ENCODE results near the gene ATP8A2.
"Not testable (repeated sequence)": the region's sequence is repeated elsewhere in the genome, so short reads cannot be mapped to it uniquely, and the experiment has no call there.

ATP8A2 gene

GRCh38 chr13:25945596-25945995 lies 573.8 kb downstream of the ATP8A2 start:
- no peak for TF ChIP-seq CTCF (IDR thresholded peaks at IDR 0.05)
- Histone ChIP-seq H3K27me3 (no peaks in the 10 kb centered on the region), H3K9me3 (peaks cover 0 to 8% (median 0%) of the 10 kb centered on the region in 3 donors), H3K4me1 (no peaks in the 10 kb centered on the region), H3K36me3 (no peaks in the 10 kb centered on the region), H3K27ac (no peak overlapping the region), H3K4me3 (no peak overlapping the region)
- no peak for DNase-seq
- intact Hi-C loops (cut with DNase I; ENCODE audit: low total_unique reads): no loop called here

GRCh38 chr13:25946321-25946720 lies 574.5 kb downstream of the ATP8A2 start:
- H3K27me3 ChIP-seq: no peaks in the 10 kb centered on the region

GRCh38 chr13:25948910-25949309 lies 577.1 kb downstream of the ATP8A2 start:
- Histone ChIP-seq H3K9me3 (peaks cover 0 to 11% (median 0%) of the 10 kb centered on the region in 3 donors), H3K36me3 (no peaks in the 10 kb centered on the region), H3K27ac (no peak overlapping the region), H3K4me3 (no peak overlapping the region), H3K27me3 (no peaks in the 10 kb centered on the region), H3K4me1 (no peaks in the 10 kb centered on the region)
- intact Hi-C loops (cut with DNase I; ENCODE audit: low total_unique reads): no loop called here
- no peak for TF ChIP-seq CTCF (IDR thresholded peaks at IDR 0.05)
- no peak for DNase-seq

More at GRCh38 chr13:25946321-25946720, 574.5 kb downstream of the ATP8A2 start:
- TF ChIP-seq CTCF (IDR thresholded peaks at IDR 0.05): no peak
- Histone ChIP-seq H3K4me3 (no peak overlapping the region), H3K9me3 (peaks cover 0 to 11% (median 0%) of the 10 kb centered on the region in 3 donors), H3K27ac (no peak overlapping the region), H3K4me1 (no peaks in the 10 kb centered on the region), H3K36me3 (no peaks in the 10 kb centered on the region)
- DNase-seq: no peak
- intact Hi-C loops (cut with DNase I; ENCODE audit: low total_unique reads): no loop called here

GRCh38 chr13:25951831-25952230 lies 580.1 kb downstream of the ATP8A2 start:
- peaks cover 0 to 11% (median 0%) of the 10 kb centered on the region in 3 donors for H3K9me3 ChIP-seq
- intact Hi-C loops (cut with DNase I; ENCODE audit: low total_unique reads): no loop called here
- H3K36me3 ChIP-seq: no peaks in the 10 kb centered on the region
- H3K4me1 ChIP-seq: no peaks in the 10 kb centered on the region
- no peak overlapping the region for H3K27ac ChIP-seq
- DNase-seq: no peak
- H3K27me3 ChIP-seq: peaks cover 0 to 3% of the 10 kb centered on the region in 2 donors
- no peak for TF ChIP-seq CTCF (IDR thresholded peaks at IDR 0.05)
- H3K4me3 ChIP-seq: no peak overlapping the region

GRCh38 chr13:25954080-25954479 lies 582.3 kb downstream of the ATP8A2 start:
- H3K27me3 ChIP-seq, DNase-seq: not testable (repeated sequence)

GRCh38 chr13:25954943-25955342 lies 583.2 kb downstream of the ATP8A2 start:
- H3K4me1 ChIP-seq; intact Hi-C loops (cut with DNase I; ENCODE audit: low total_unique reads); H3K4me3 ChIP-seq; H3K27ac ChIP-seq; DNase-seq; H3K36me3 ChIP-seq; H3K27me3 ChIP-seq: not testable (repeated sequence)
- peaks cover 0 to 10% (median 0%) of the 10 kb centered on the region in 3 donors for H3K9me3 ChIP-seq

More at GRCh38 chr13:25954080-25954479, 582.3 kb downstream of the ATP8A2 start:
- intact Hi-C loops (cut with DNase I; ENCODE audit: low total_unique reads); H3K27ac ChIP-seq; H3K4me1 ChIP-seq; H3K4me3 ChIP-seq; H3K36me3 ChIP-seq: not testable (repeated sequence)
- peaks cover 0 to 10% (median 0%) of the 10 kb centered on the region in 3 donors for H3K9me3 ChIP-seq

GRCh38 chr13:25958986-25959385 lies 587.2 kb downstream of the ATP8A2 start:
- Histone ChIP-seq H3K27ac (no peak overlapping the region), H3K4me1 (no peaks in the 10 kb centered on the region), H3K9me3 (peaks cover 0 to 3% (median 0%) of the 10 kb centered on the region in 3 donors), H3K4me3 (no peak overlapping the region), H3K27me3 (peaks cover 0 to 3% of the 10 kb centered on the region in 2 donors), H3K36me3 (no peaks in the 10 kb centered on the region)
- intact Hi-C loops (cut with DNase I; ENCODE audit: low total_unique reads): no loop called here
- no peak for DNase-seq
- TF ChIP-seq CTCF (IDR thresholded peaks at IDR 0.05): no peak

All from tibial artery (tissue), 4 donors.